Mucosa of descending colon (tissue), 3 donors: ENCODE data around the gene PDE1A. TPM values are rescaled to one million over a fixed set of nuclear protein-coding genes. Genes with fewer than 3 reads are reported as not detected.
A peak's percentile ranks its signal among the peaks of the same experiment; 100 is the strongest.

Source experiments
- ATAC-seq: fragments of 200-7000 bp; cut with Tn5 transposase; one replicate; pipeline ENCODE4 v1.9.1; 2020; ENCODE audit warnings: mild to moderate bottlenecking, moderate library complexity
- DNase-seq, 3 donors: peaks; one replicate each; pipeline ENCODE4 v3.0.0-alpha.2; 2020
- H3K36me3 ChIP-seq: fragments of 200-600 bp; one replicate; pipeline ENCODE4 v1.8.0; 2021; ENCODE audit warnings: low read depth, mild to moderate bottlenecking
- H3K4me1 ChIP-seq: fragments of 200-600 bp; one replicate; pipeline ENCODE4 v1.8.0; 2021; ENCODE audit warnings: low read depth, mild to moderate bottlenecking
- H3K4me3 ChIP-seq: fragments of 200-600 bp; one replicate; pipeline ENCODE4 v1.8.0; 2021; ENCODE audit warnings: mild to moderate bottlenecking
- H3K9me3 ChIP-seq: fragments of 200-600 bp; one replicate; pipeline ENCODE4 v1.8.0; 2021; ENCODE audit warnings: mild to moderate bottlenecking
- CTCF ChIP-seq: fragments of 200-600 bp; IDR thresholded peaks from one replicate; pipeline ENCODE4 v1.8.0; 2022; ENCODE audit warnings: antibody characterized with exemption, mild to moderate bottlenecking
- intact Hi-C, 2 donors: fragments of 100-400 bp; cut with DNase I in 1 of 2; cut with micrococcal nuclease in 1 of 2; formaldehyde crosslinking; loops; one replicate each; pipeline versions ENCODE4 v1.11.0 to v1.11.1; 2022; cut with DNase I, micrococcal nuclease
- total RNA-seq, 3 donors: library from RNA; stranded (reverse); fragmentation: NEBNext Ultra II Directional in 2 of 3; extraction: Animal tissue kit (Norgen Biotek cat#: 25700) in 2 of 3; gene quantifications; one replicate each; pipeline versions ENCODE4 v1.2.1 to v1.2.4, GENCODE V29; 2021 to 2023
- donor health status: DM: no; HTN: no; CAD: no; lungs with moderate emphysema.
- donor health status: DM: no; HTN: no; CAD: no.
- donor health status: DM: no; HTN: yes; CAD: no.

PDE1A gene
- total RNA-seq, 3 donors from 2014 or later: 1.1 to 10.8 (median 3.9) TPM

GRCh38 chr2:182248362-182248761 lies 178.5 kb downstream of the PDE1A start:
- DNase-seq: no peak
- Histone ChIP-seq H3K36me3 (no peaks in the 10 kb centered on the region), H3K9me3 (no peaks in the 10 kb centered on the region), H3K4me1 (no peaks in the 10 kb centered on the region), H3K4me3 (no peak overlapping the region)
- no peak for TF ChIP-seq CTCF
- intact Hi-C loops: no loop called here
- no peak for ATAC-seq

GRCh38 chr2:182247831-182248230 lies 179.0 kb downstream of the PDE1A start:
- no peaks in the 10 kb centered on the region for H3K36me3 ChIP-seq
- intact Hi-C loops: no loop called here
- no peak overlapping the region for H3K4me3 ChIP-seq
- H3K9me3 ChIP-seq: no peaks in the 10 kb centered on the region
- no peak for TF ChIP-seq CTCF
- no peak for DNase-seq
- no peaks in the 10 kb centered on the region for H3K4me1 ChIP-seq
- no peak for ATAC-seq

GRCh38 chr2:182245963-182246362 lies 180.9 kb downstream of the PDE1A start:
- TF ChIP-seq CTCF: no peak
- ATAC-seq: no peak
- no peaks in the 10 kb centered on the region for H3K9me3 ChIP-seq
- H3K36me3 ChIP-seq: no peaks in the 10 kb centered on the region
- no peak for DNase-seq
- H3K4me3 ChIP-seq: no peak overlapping the region
- H3K4me1 ChIP-seq: no peaks in the 10 kb centered on the region
- intact Hi-C loops: no loop called here

- no peaks in the 10 kb centered on the region for H3K9me3 ChIP-seq
- no peaks in the 10 kb centered on the region for H3K36me3 ChIP-seq
- TF ChIP-seq CTCF: no peak
- intact Hi-C loops: loop anchor here in 1 of 2 donors (5.0 kb wide), 1 partner anchor 410 kb away; no protein-coding TSS in a partner anchor
- H3K4me1 ChIP-seq: no peaks in the 10 kb centered on the region
- DNase-seq: no peak
- ATAC-seq: no peak
- H3K4me3 ChIP-seq: no peak overlapping the region
These were observed 184.2 kb downstream of the PDE1A start for GRCh38 chr2:182242609-182243008.

- TF ChIP-seq CTCF: no peak
- Histone ChIP-seq H3K36me3 (no peaks in the 10 kb centered on the region), H3K4me3 (no peak overlapping the region), H3K9me3 (no peaks in the 10 kb centered on the region), H3K4me1 (no peaks in the 10 kb centered on the region)
- intact Hi-C loops: loop anchor here in 1 of 2 donors (5.0 kb wide), 1 partner anchor 410 kb away; no protein-coding TSS in a partner anchor
- DNase-seq (no peak), ATAC-seq (no peak)
These were observed 184.9 kb downstream of the PDE1A start for GRCh38 chr2:182241936-182242335.

GRCh38 chr2:182240862-182241371 lies 185.9 kb downstream of the PDE1A start:
- Histone ChIP-seq H3K9me3 (no peaks in the 10 kb centered on the region), H3K4me1 (no peaks in the 10 kb centered on the region), H3K36me3 (no peaks in the 10 kb centered on the region), H3K4me3 (no peak overlapping the region)
- peak; percentile 10 for TF ChIP-seq CTCF
- ATAC-seq (peak; percentile 96), DNase-seq (peak in 2 of 3 donors; percentile 45 to 78)
- intact Hi-C loops: loop anchor here in 1 of 2 donors (5.0 kb wide), 1 partner anchor 411 kb away; no protein-coding TSS in a partner anchor
